ENCODE data around the gene FAM163A. TPM values are rescaled to one million over a fixed set of nuclear protein-coding genes. Genes with fewer than 3 reads are reported as not detected.

Gene FAM163A
- total RNA-seq, 4 donors from 2014 or later, result 0.29 TPM; not detected in 3

GRCh38 chr1:179785728-179786127 lies 42.6 kb downstream of the FAM163A start:
- no peak overlapping the region for H3K27ac ChIP-seq
- no peak overlapping the region for H3K4me3 ChIP-seq
- WGBS, result 53% methylated on average over 2 of the region's 2 CpGs
- no peak for DNase-seq (ENCODE audit: low spot score in 2 of 2)
- H3K9me3 ChIP-seq, result no peaks in the 10 kb centered on the region
- peaks cover 4% of the 10 kb centered on the region for H3K27me3 ChIP-seq
- H3K36me3 ChIP-seq, result no peaks in the 10 kb centered on the region
- no peak for TF ChIP-seq EP300 (IDR thresholded peaks at IDR 0.05)
- TF ChIP-seq, protein P1, sequence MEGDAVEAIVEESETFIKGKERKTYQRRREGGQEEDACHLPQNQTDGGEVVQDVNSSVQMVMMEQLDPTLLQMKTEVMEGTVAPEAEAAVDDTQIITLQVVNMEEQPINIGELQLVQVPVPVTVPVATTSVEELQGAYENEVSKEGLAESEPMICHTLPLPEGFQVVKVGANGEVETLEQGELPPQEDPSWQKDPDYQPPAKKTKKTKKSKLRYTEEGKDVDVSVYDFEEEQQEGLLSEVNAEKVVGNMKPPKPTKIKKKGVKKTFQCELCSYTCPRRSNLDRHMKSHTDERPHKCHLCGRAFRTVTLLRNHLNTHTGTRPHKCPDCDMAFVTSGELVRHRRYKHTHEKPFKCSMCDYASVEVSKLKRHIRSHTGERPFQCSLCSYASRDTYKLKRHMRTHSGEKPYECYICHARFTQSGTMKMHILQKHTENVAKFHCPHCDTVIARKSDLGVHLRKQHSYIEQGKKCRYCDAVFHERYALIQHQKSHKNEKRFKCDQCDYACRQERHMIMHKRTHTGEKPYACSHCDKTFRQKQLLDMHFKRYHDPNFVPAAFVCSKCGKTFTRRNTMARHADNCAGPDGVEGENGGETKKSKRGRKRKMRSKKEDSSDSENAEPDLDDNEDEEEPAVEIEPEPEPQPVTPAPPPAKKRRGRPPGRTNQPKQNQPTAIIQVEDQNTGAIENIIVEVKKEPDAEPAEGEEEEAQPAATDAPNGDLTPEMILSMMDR (IDR thresholded peaks at IDR 0.05), result no peak
- no peak for TF ChIP-seq POLR2A (IDR thresholded peaks at IDR 0.05)
- no peak for TF ChIP-seq POLR2AphosphoS5 (IDR thresholded peaks at IDR 0.05)
- H3K4me1 ChIP-seq, result no peaks in the 10 kb centered on the region

- no peaks in the 10 kb centered on the region for H3K9me3 ChIP-seq
- TF ChIP-seq POLR2AphosphoS5 (IDR thresholded peaks at IDR 0.05) (no peak), POLR2A (IDR thresholded peaks at IDR 0.05) (no peak), EP300 (IDR thresholded peaks at IDR 0.05) (no peak)
- TF ChIP-seq, protein P1 (IDR thresholded peaks at IDR 0.05), result no peak
- H3K36me3 ChIP-seq, result no peaks in the 10 kb centered on the region
- H3K4me1 ChIP-seq, result no peaks in the 10 kb centered on the region
- H3K27ac ChIP-seq, result no peak overlapping the region
- no peak overlapping the region for H3K4me3 ChIP-seq
- 80% methylated on average over 13 of the region's 13 CpGs for WGBS
- H3K27me3 ChIP-seq, result peaks cover 4% of the 10 kb centered on the region
- DNase-seq (ENCODE audit: low spot score in 2 of 2), result no peak
Measured at GRCh38 chr1:179786815-179787685, 44.0 kb downstream of the FAM163A start.

- no peak for TF ChIP-seq EP300 (IDR thresholded peaks at IDR 0.05)
- TF ChIP-seq, protein P1 (IDR thresholded peaks at IDR 0.05), result no peak
- no peak for DNase-seq (ENCODE audit: low spot score in 2 of 2)
- Histone ChIP-seq H3K36me3 (no peaks in the 10 kb centered on the region), H3K4me1 (no peaks in the 10 kb centered on the region), H3K27ac (no peak overlapping the region), H3K27me3 (peaks cover 4% of the 10 kb centered on the region), H3K9me3 (no peaks in the 10 kb centered on the region), H3K4me3 (no peak overlapping the region)
- WGBS, result 59% methylated on average over 6 of the region's 6 CpGs
Measured at GRCh38 chr1:179788259-179788658, 45.2 kb downstream of the FAM163A start.

- WGBS, result 69% methylated on average over 4 of the region's 4 CpGs
Measured at GRCh38 chr1:179793281-179793680, 50.2 kb downstream of the FAM163A start.

GRCh38 chr1:179794146-179794545 lies 51.1 kb downstream of the FAM163A start:
- Histone ChIP-seq H3K4me3 (no peak overlapping the region), H3K4me1 (no peaks in the 10 kb centered on the region), H3K9me3 (no peaks in the 10 kb centered on the region), H3K27ac (no peak overlapping the region), H3K27me3 (no peaks in the 10 kb centered on the region), H3K36me3 (no peaks in the 10 kb centered on the region)
- no peak for DNase-seq (ENCODE audit: low spot score in 2 of 2)
- WGBS, result 88% methylated on average over 1 of the region's 1 CpG
- no peak for TF ChIP-seq POLR2AphosphoS5 (IDR thresholded peaks at IDR 0.05)
- TF ChIP-seq, protein P1 (IDR thresholded peaks at IDR 0.05), result no peak
- TF ChIP-seq POLR2A (IDR thresholded peaks at IDR 0.05), result no peak
- TF ChIP-seq EP300 (IDR thresholded peaks at IDR 0.05), result no peak

More at GRCh38 chr1:179793281-179793680, 50.2 kb downstream of the FAM163A start:
- no peaks in the 10 kb centered on the region for H3K36me3 ChIP-seq
- no peak for DNase-seq (ENCODE audit: low spot score in 2 of 2)
- no peaks in the 10 kb centered on the region for H3K4me1 ChIP-seq
- no peaks in the 10 kb centered on the region for H3K9me3 ChIP-seq
- no peak overlapping the region for H3K4me3 ChIP-seq
- no peak overlapping the region for H3K27ac ChIP-seq
- TF ChIP-seq POLR2AphosphoS5 (IDR thresholded peaks at IDR 0.05) (no peak), EP300 (IDR thresholded peaks at IDR 0.05) (no peak), POLR2A (IDR thresholded peaks at IDR 0.05) (no peak)
- TF ChIP-seq, protein P1 (IDR thresholded peaks at IDR 0.05), result no peak
- peaks cover 4% of the 10 kb centered on the region for H3K27me3 ChIP-seq

Measured in suprapubic skin (tissue), 4 donors.